ENCODE measurements around the gene RAD51B.

Gene RAD51B

GRCh38 chr14:68471964-68472508 lies 652.5 kb downstream of the RAD51B start:
- DNase-seq (ENCODE audit: low read depth in 2 of 2, low spot score in 1 of 2): no peak

- no peak for DNase-seq (ENCODE audit: low read depth in 2 of 2, low spot score in 1 of 2)
Observed at GRCh38 chr14:68473069-68473468, 653.5 kb downstream of the RAD51B start.

DNA sequence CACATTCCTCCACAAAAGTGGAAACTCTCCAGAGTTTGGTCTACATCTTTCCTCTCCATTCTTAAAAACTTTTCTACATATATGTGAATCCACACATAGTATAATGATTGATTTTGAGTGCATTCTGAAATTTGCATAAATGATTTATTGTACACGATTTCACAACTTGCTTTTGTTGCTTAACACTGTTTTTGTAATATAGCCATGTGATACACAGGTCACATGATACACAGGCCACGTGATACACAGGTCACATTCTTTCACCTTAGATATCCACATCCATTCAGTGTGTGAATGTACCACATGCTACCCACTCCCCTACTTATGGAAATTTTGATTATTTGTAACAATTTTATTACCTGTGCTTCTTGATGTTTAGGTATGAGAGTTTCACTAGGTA lies 654.2 kb downstream of the RAD51B start:
- DNase-seq (ENCODE audit: low read depth in 2 of 2, low spot score in 1 of 2): no peak

- no peak for DNase-seq (ENCODE audit: low read depth in 2 of 2, low spot score in 1 of 2)
Observed at GRCh38 chr14:68474741-68475140, 655.2 kb downstream of the RAD51B start.

- no peak for DNase-seq (ENCODE audit: low read depth in 2 of 2, low spot score in 1 of 2)
Observed at GRCh38 chr14:68475802-68476201, 656.2 kb downstream of the RAD51B start.

- DNase-seq (ENCODE audit: low read depth in 2 of 2, low spot score in 1 of 2): no peak
Observed at GRCh38 chr14:68476212-68477109, 656.9 kb downstream of the RAD51B start.

DNA sequence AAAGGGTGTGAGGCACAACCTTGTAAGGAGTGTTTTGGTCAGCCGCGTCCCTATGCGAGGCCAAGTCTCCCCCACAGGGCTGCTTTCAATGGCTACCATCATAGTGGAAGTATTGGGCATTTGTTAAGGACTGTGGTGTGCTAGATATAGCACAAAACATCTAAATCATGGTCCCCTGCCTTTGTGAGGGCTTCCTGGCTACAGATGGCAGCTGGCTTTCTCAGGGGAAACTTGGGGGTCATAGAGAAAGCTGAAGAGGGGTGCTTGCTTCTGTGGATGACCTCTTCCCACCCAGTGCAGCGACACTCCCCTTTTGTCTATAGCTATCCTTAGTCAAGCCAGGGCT lies 657.5 kb downstream of the RAD51B start:
- no peak for DNase-seq (ENCODE audit: low read depth in 2 of 2, low spot score in 1 of 2)

DNA sequence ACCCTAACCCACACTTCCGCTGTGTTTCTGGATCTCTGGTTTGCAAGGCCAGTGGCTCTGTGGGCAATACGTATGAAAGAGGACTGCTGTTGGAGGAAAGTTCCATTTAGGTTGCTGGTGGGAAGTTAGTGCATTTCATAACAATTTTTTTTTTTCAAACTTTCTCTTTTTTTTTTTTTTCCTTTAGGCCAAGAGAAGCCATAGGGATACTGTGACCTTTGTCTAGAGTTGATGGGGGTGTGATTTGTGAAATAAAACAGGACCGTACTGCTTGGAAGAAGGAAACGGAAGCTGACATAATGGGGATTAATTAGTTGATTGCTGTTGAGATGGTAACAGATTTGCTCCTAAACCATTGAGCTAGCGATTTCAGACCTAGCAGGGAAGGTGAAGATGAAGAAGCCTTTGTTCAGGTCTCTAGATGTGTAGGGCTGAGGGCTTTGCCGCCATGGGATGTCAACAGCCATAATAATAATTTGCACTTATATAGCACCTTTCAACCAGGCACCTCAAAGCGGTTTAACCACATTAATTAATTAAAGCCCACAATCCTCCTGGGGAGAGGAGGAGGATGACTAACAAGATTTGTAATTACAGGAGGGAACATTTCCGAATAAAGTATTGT lies 658.0 kb downstream of the RAD51B start:
- DNase-seq (ENCODE audit: low read depth in 2 of 2, low spot score in 1 of 2): no peak

- no peak for DNase-seq (ENCODE audit: low read depth in 2 of 2, low spot score in 1 of 2)
Observed at GRCh38 chr14:68479247-68479646, 659.7 kb downstream of the RAD51B start.

GRCh38 chr14:68482018-68482417 lies 662.4 kb downstream of the RAD51B start:
- no peak for DNase-seq (ENCODE audit: low read depth in 2 of 2, low spot score in 1 of 2)

- DNase-seq (ENCODE audit: low read depth in 2 of 2, low spot score in 1 of 2): no peak
Observed at GRCh38 chr14:68482772-68483395, 663.3 kb downstream of the RAD51B start.

GRCh38 chr14:68486033-68486732 lies 666.6 kb downstream of the RAD51B start:
- DNase-seq (ENCODE audit: low read depth in 2 of 2, low spot score in 1 of 2): no peak

DNA sequence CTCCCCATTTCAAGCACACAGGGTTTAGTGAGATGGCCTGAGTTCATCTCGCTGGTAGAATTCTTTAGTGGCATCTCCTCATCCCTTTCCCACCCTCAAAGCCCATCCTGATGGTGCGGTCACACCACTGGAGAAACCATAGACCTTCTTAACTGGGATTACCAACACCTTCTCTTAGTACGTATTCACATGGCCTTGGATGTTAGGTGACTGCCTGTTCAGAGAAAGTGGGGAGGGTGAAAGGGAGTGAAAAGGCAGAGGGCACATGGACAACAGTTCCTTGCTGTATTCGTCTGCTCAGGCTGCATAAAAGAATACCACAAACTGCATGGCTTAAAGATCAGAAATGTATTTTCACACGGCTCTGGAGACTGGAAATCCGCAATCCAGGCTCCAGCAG lies 667.2 kb downstream of the RAD51B start:
- no peak for DNase-seq (ENCODE audit: low read depth in 2 of 2, low spot score in 1 of 2)

GRCh38 chr14:68487805-68488590 lies 668.4 kb downstream of the RAD51B start:
- DNase-seq (ENCODE audit: low read depth in 2 of 2, low spot score in 1 of 2): no peak

GRCh38 chr14:68491793-68492192 lies 672.2 kb downstream of the RAD51B start:
- DNase-seq (ENCODE audit: low read depth in 2 of 2, low spot score in 1 of 2): no peak

- DNase-seq (ENCODE audit: low read depth in 2 of 2, low spot score in 1 of 2): no peak
Observed at GRCh38 chr14:68492381-68493151, 673.0 kb downstream of the RAD51B start.

- DNase-seq (ENCODE audit: low read depth in 2 of 2, low spot score in 1 of 2): no peak
Observed at GRCh38 chr14:68493152-68493911, 673.8 kb downstream of the RAD51B start.

DNA sequence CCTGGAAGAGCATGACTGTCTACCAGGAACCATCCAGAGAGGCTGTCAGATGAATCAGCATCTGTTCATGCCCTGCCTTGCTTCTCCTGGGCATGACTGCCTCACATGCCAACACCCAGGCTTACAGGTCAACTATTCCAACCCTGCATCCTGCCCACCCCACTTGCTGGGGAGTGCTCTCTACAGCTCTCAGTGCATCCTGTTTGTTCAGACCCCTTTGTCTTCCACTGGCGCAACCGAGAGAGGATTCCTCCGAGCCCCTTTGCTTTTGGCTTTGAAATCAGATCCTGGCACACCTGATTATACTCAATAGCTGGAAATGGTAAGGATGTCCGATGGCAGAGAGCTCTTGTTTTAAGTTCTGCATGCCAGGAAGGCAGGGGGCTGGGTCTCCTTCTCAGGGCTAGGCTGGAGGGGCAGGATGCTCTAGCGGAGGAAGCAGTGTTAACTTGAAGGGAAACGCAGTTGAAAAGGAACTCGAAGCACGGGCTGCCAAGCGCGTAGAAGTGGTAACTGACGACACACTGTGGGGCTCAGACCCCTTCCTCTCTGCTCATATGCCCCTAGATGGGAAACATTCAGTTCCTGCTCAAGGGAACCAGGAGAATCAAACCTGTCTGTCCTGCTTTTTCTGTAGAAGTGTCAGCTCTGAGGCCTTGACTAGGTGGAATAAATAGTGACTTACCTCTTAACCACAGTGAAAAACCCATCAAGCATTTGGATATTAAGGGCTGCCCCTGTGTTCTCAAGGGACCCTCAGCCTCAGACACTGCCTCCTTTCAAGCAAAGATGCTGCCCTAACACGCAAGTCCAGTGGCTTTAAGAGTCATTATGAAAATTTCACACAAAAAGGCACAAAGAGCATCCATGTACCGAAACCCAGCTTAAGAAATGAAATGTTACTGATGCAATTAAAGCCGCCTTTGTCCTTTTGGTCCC lies 675.8 kb downstream of the RAD51B start:
- DNase-seq (ENCODE audit: low read depth in 2 of 2, low spot score in 1 of 2): no peak
